ENCODE data around the gene SLC26A1.

Gene SLC26A1

DNA sequence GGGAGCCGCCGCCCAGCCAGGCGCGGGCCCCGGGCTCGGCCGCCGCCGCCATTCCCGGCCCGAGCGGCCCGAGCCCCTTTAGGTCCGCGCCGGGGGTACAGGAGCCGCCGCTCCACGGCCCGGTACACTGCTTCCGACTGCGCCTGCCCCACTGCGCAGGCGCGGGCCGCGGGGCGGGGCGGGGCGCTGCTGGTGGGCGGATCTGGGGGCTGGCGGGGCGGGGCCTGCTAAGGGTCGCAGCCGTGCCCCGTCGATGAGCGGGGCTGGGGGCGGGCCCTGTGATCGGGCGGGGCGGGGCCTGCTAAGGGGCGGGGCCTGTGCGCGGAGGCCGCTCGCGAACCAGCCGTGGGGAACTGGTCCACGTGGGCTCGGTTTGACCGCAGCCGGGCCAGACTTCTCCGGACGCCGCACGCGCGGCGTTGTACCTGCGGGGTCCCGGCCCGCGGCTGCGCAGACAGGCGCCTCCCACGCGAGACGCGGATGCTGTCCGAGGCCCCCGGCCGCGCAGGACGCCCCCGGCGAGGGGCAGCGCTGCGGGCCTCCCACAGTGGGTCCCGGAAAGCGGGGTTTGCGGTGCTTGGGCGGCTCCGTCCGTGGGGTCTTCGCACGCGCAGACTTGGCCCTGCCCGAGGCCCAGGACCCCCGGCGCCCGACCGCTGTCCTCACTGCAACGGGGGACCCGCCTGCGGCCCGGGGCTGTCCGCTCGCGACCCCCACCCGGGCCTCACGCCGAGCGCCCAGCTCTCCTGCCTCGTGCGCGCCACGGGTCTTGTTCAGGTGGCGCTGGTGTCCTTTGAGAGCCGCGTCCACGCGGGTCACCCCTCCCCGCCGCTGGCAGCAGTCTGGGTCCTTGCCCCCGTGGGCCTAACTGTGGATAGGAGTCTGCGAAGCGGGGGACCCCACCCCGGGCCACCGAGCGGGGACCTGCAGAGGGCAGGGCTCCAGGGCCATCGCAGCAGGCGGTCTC, 19.5 kb downstream of the SLC26A1 start, which contains the start of gene DGKQ:
TSS of gene DGKQ (minus strand) at position 139 of the 967 bp plus-strand sequence. CDS start at position 52, 87 bp downstream.
- Histone ChIP-seq H3K9me3 (no peaks in the 10 kb centered on the region), H3K4me3 (ENCODE audit: low read depth in 1 of 2, low read length in 1 of 2) (peak within 1 kb of the TSS; percentile 67 to 79), H3K4me1 (ENCODE audit: control insufficient read depth in 1 of 2, insufficient read depth in 1 of 2, low read depth in 1 of 2, low read length in 1 of 2) (peaks cover 15 to 23% of the 10 kb centered on the region in 2 experiments), H3K27ac (peak within 1 kb of the TSS; percentile 56), H3K27me3 (peaks cover 49% of the 10 kb centered on the region), H3K36me3 (no peaks in the 10 kb centered on the region)
- TF ChIP-seq, protein P1, sequence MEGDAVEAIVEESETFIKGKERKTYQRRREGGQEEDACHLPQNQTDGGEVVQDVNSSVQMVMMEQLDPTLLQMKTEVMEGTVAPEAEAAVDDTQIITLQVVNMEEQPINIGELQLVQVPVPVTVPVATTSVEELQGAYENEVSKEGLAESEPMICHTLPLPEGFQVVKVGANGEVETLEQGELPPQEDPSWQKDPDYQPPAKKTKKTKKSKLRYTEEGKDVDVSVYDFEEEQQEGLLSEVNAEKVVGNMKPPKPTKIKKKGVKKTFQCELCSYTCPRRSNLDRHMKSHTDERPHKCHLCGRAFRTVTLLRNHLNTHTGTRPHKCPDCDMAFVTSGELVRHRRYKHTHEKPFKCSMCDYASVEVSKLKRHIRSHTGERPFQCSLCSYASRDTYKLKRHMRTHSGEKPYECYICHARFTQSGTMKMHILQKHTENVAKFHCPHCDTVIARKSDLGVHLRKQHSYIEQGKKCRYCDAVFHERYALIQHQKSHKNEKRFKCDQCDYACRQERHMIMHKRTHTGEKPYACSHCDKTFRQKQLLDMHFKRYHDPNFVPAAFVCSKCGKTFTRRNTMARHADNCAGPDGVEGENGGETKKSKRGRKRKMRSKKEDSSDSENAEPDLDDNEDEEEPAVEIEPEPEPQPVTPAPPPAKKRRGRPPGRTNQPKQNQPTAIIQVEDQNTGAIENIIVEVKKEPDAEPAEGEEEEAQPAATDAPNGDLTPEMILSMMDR (IDR thresholded peaks at IDR 0.05) = peak; percentile 34

DNA sequence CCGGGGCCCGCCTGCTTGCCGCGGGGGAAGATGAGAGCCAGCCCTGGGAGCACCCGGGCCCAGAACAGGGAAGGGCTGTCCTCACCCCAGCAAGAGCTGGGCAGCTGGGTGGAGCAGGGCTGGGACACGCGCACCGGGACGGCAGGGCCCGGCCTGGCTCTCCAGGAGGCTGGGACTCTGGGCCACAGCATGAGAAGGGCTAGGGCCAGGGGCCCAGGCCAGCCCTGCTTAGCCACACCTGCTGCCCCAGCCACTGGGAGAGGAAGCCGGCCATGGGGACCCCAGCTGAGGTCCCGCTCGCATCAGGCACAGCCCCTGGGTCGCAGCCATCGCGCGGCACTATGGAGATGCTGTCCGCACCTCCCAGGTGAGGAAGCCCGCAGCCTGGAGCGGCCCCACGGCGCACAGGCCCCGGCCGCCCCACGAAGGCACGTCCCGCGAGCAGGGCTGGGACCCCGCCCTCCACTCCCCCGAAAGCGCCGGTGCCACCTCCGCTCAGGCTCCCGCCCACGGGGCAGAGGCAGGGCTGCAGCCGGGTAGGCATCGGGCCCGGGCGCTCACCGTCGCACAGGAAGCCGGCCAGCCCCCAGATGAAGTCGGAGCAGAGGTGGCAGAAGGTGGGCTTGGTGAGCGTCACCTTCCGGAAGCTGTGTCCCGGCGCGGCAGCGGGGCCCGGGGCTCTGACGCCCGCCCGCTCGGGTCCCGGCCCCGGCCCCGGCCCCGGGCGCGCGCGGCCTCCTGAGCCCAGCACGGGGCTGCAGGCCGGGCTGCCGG, 20.4 kb downstream of the SLC26A1 start:
- Histone ChIP-seq H3K27ac (peak overlapping the region; percentile 56), H3K4me1 (ENCODE audit: control insufficient read depth in 1 of 2, insufficient read depth in 1 of 2, low read depth in 1 of 2, low read length in 1 of 2) (peaks cover 8 to 17% of the 10 kb centered on the region in 2 experiments), H3K4me3 (ENCODE audit: low read depth in 1 of 2, low read length in 1 of 2) (peak overlapping the region; percentile 67 to 79), H3K27me3 (peaks cover 58% of the 10 kb centered on the region), H3K9me3 (no peaks in the 10 kb centered on the region), H3K36me3 (no peaks in the 10 kb centered on the region)
- TF ChIP-seq, protein P1 (IDR thresholded peaks at IDR 0.05) = no peak

DNA sequence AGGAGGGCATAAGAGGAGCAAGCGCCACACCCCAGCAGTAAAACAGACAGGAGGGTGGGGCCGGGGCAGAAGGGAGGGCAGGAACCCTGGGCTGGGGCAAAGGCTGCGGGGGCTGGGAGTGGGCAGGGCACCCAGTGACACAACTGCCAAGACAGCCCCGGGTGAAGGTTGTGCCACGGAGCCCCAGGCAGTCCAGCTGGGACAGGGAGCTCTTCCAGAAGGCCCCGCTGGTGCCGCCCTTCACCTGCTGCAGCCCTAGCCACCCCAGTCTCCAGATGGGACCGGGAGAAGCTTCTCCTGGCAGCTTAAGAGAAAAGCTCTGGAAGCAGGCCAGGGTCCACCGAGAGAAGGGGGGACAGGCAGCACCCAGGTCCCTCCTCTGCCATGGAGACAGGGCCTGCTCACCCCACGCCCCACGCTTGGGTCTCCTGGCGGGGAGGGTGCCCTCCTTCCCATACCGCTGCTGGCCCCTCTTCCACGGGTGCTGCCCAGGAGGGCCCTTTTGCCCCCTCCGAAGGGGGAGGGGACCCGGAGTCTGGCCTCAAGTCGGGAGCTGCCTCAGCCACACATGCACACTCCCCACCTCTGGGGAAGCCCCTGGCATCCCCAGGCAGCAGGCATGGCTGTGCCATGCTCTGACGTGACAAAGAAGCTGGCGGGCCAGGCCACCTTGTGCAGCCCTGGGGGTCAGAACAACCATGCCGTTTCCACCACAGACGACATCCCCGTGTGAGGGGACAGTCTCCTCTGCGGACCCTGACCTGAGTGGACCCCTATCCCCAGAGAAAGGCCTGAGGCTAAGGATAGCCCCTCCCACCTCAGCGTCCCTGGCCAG, 21.3 kb downstream of the SLC26A1 start:
- H3K4me3 ChIP-seq (ENCODE audit: low read depth in 1 of 2, low read length in 1 of 2) = peak overlapping the region in 1 of 2 experiments; percentile 79
- TF ChIP-seq, protein P1 (IDR thresholded peaks at IDR 0.05) = no peak
- H3K9me3 ChIP-seq = no peaks in the 10 kb centered on the region
- peaks cover 9% of the 10 kb centered on the region for H3K36me3 ChIP-seq
- no peak overlapping the region for H3K27ac ChIP-seq
- H3K27me3 ChIP-seq = peaks cover 68% of the 10 kb centered on the region
- H3K4me1 ChIP-seq (ENCODE audit: control insufficient read depth in 1 of 2, insufficient read depth in 1 of 2, low read depth in 1 of 2, low read length in 1 of 2) = peaks cover 8 to 17% of the 10 kb centered on the region in 2 experiments

DNA sequence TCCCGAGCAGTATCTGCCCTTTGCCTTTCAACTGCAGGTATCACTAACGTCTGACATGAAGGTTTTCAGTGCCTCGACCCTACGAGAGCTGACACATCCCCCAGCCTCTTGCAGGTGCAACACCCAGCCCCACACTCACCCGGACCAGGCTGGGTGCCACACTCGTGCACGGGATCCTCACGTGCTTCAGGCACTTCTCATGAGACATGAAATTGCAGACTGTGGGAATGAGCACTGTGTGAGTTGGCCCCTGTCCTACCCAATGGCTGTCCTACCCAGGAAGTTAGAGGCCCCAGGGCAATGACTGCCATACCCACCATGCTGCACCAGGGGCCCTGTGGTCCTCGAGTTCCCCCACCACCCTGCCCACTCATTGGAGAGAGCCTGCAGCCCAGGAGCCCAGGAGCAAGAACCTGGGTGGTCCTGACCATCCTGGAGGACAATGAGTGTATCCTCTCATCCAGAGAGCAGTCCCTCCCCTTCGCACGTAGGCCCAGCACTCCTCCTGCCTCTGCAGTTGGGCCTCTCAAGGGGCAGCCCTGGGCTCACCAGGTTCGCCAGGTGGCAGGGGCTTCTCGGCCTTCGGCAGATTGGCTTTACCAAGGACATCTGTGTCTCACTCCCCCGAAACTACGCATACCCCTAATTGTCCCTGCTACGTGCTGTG, 22.2 kb downstream of the SLC26A1 start:
- Histone ChIP-seq H3K36me3 (peaks cover 18% of the 10 kb centered on the region), H3K4me1 (ENCODE audit: control insufficient read depth in 1 of 2, insufficient read depth in 1 of 2, low read depth in 1 of 2, low read length in 1 of 2) (peaks cover 8 to 17% of the 10 kb centered on the region in 2 experiments), H3K9me3 (no peaks in the 10 kb centered on the region), H3K27ac (no peak overlapping the region), H3K4me3 (ENCODE audit: low read depth in 1 of 2, low read length in 1 of 2) (no peak overlapping the region), H3K27me3 (peaks cover 74% of the 10 kb centered on the region)
- TF ChIP-seq, protein P1 (IDR thresholded peaks at IDR 0.05) = no peak
